Ovary (tissue), 9 donors: ENCODE data around the gene ZNF616. TPM values are rescaled to one million over a fixed set of nuclear protein-coding genes. Genes with fewer than 3 reads are reported as not detected.

Source experiments
- DNase-seq, 5 donors: peaks; one replicate each; pipeline ENCODE4 v3.0.0-alpha.2; 2019 to 2020
- H3K27ac ChIP-seq, 2 donors: fragments of 200-600 bp; one replicate each; pipeline versions ENCODE4 v1.5.1 to v1.8.0; 2019 to 2022
- H3K27me3 ChIP-seq: fragments of 200-600 bp; one replicate; pipeline ENCODE4 v1.8.0; 2022
- H3K36me3 ChIP-seq: fragments of 200-600 bp; sonication (generic); one replicate; pipeline ENCODE4 v1.5.1; 2019
- H3K4me1 ChIP-seq: one replicate; pipeline ENCODE4 v1.8.1; 2013; ENCODE audit warnings: mild to moderate bottlenecking, moderate library complexity; ENCODE audit not compliant: insufficient read depth
- H3K4me3 ChIP-seq: fragments of 200-600 bp; sonication (generic); one replicate; pipeline ENCODE4 v1.5.1; 2017
- H3K9me3 ChIP-seq, 2 donors: fragments of 200-600 bp in 1 of 2; sonication (generic) in 1 of 2; one replicate each; pipeline versions ENCODE4 v1.5.1 to v1.8.1; 2013 to 2019; ENCODE audit warnings: mild to moderate bottlenecking in 1 of 2, moderate library complexity in 1 of 2
- CTCF ChIP-seq, 3 donors: fragments of 450-650 bp in 2 of 3; fragments of 200-600 bp in 1 of 3; IDR thresholded peaks; one replicate each; pipeline versions ENCODE4 v1.5.1 to v1.8.0; 2016 to 2022; ENCODE audit warnings: antibody characterized with exemption in 3 of 3, mild to moderate bottlenecking in 1 of 3
- EP300 ChIP-seq: sonication (generic); formaldehyde crosslinking; IDR thresholded peaks from one replicate; pipeline ENCODE4 v1.6.1; 2017; ENCODE audit warnings: antibody characterized with exemption
- POLR2A ChIP-seq: fragments of 450-650 bp; IDR thresholded peaks from one replicate; pipeline ENCODE4 v1.6.1; 2017; ENCODE audit warnings: antibody characterized with exemption, mild to moderate bottlenecking, moderate library complexity
- WGBS, 3 donors: extraction: QIAGEN DNeasy Blood & Tissue Kit in 1 of 3; methylation state at CpG; one replicate each; pipeline versions ENCODE4 v1.1.5 to v1.1.7; 2013 to 2017; 5-methylcytosine and 5-hydroxymethylcytosine counted together
- intact Hi-C, 4 donors: fragments of 100-400 bp; cut with DNase I; formaldehyde crosslinking; loops; one replicate each; pipeline versions ENCODE4 v1.11.0 to v1.15.1; 2022 to 2023
- polyA plus RNA-seq, 2 donors: library from polyadenylated mRNA; stranded (reverse); fragments of 200-250 nt in 1 of 2; fragments of 350-450 nt in 1 of 2; fragmentation: Illumina TruSeq in 1 of 2; extraction: RNeasy Lipid Tissue Mini Kit (QIAGEN cat#74804) in 1 of 2; gene quantifications; one replicate each; pipeline ENCODE4 v1.2.3, GENCODE V29; 2013 to 2014
- total RNA-seq, 7 donors: library from RNA; depleted of rRNA in 2 of 7; stranded (reverse); fragments of >200 nt in 2 of 7; fragmentation: NEBNext Ultra II Directional in 3 of 7; extraction: Animal tissue kit (Norgen Biotek cat#: 25700) in 3 of 7; gene quantifications; one replicate each; pipeline versions ENCODE4 v1.1.0 to v1.2.4, GENCODE V29; 2016 to 2023
- donor health status: DM: no; HTN: no; CAD: no; lungs with moderate emphysema.
- donor health status: DM: no; HTN: no; CAD: no.
- donor health status: Bipolar disorder and iron deficiency.
- donor health status: DM: yes; HTN: yes; CAD: no.
- donor health status: DM: no; HTN: no; CAD: no.
- donor health status: DM: yes; HTN: yes; CAD: no.

Gene ZNF616
- total and polyA plus RNA-seq, 9 donors, result 4.5 to 22.3 (median 14.0) TPM

DNA sequence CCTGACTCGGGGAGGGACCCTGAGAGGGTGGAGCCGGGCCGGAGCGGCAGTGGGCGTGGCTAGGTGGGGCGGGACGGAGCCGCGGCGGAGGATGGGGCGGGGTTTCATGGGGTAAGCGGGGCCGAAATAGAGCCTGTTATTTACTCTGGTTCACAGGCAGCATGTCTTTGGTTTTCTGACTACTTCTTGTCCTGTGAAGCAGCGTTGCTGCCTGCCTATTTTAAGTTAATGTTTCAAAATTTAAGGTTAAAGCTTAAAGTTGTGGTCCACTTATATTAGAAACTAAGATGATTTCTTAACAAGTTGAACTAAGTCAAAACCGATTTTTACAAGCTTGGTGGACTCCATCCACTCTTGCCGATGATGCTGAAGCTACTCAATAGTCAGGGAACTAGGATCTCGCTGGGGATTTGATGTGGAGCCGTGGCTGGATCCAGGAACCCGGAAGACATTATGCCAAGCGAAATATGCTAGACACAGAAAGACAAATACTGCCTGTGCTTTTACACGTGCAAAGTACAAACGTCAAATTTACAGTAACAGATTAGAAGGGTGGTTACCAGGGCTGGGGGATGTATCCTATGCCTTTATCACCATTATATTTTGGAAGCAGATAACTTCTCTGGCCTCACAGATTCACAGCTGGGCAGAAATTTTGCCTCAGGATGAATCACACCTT lies 433 bp upstream of the ZNF616 start:
- Histone ChIP-seq H3K36me3 (no peaks in the 10 kb centered on the region), H3K27me3 (no peaks in the 10 kb centered on the region), H3K4me1 (no peaks in the 10 kb centered on the region), H3K9me3 (no peaks in the 10 kb centered on the region), H3K27ac (peak overlapping the region in 1 of 2 donors; percentile 85), H3K4me3 (peak overlapping the region; percentile 34)
- DNase-seq, result peak in 1 of 5 donors; percentile 29
- 2 to 4% (median 4%) methylated on average over 22 of the region's 22 CpGs for WGBS, 3 donors
- intact Hi-C loops, result no loop called here
- TF ChIP-seq CTCF (IDR thresholded peaks at IDR 0.05) (no peak), POLR2A (no peak), EP300 (no peak)

- H3K4me1 ChIP-seq, result no peaks in the 10 kb centered on the region
- peak overlapping the region; percentile 98 for H3K4me3 ChIP-seq
- DNase-seq, result no peak
- H3K27me3 ChIP-seq, result no peaks in the 10 kb centered on the region
- peak overlapping the region; percentile 58 to 85 for H3K27ac ChIP-seq
- H3K9me3 ChIP-seq, result no peaks in the 10 kb centered on the region
- 0 to 1% (median 0%) methylated on average over 7 of the region's 7 CpGs for WGBS, 3 donors
- intact Hi-C loops, result loop anchor here in 3 of 4 donors (2.0 to 10.0 kb wide), 3 partner anchors 32 to 100 kb away; partner anchors contain the start of gene ZNF836 (in 1 of the 3)
- TF ChIP-seq CTCF (IDR thresholded peaks at IDR 0.05) (no peak), EP300 (no peak), POLR2A (no peak)
- no peaks in the 10 kb centered on the region for H3K36me3 ChIP-seq
Observed at GRCh38 chr19:52138983-52139251, 821 bp downstream of the ZNF616 start.

DNA sequence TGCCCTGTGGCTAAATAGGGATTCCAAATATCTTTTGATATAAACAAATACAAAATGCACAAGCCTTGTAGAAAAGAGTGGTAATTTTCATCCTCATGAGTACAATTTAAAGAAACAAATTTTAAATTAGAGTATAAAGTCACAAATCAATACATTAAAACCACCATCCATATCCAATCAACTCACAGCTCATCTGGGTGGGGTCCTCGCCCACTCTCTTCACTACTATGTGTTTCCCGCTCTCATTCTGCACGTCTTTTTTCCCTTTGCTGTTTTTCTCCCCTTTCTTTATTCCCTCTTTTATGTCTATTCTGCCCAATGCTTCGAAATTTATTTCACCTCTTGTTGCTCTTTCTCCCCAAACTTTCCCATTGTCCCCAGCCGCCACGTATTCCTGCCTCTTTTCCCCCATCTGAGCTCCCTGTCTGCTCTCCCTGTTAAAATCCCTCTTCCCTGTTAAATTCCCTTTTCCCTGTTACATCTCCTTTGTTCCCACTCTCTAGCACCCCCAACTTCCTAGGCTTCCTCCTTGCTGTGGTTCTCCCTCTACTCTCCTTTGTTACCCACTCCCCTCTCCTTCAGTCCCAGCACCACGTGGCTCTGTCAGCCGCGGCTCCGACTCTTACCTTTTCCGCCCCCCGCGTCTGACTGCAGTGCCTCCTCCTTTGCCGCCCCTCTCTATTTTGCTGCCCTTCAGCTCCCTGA lies 1.3 kb downstream of the ZNF616 start:
- intact Hi-C loops, result loop anchor here in 3 of 4 donors (2.0 to 10.0 kb wide), 3 partner anchors 32 to 100 kb away; partner anchors contain the start of gene ZNF836 (in 1 of the 3)
- H3K36me3 ChIP-seq, result no peaks in the 10 kb centered on the region
- no peaks in the 10 kb centered on the region for H3K27me3 ChIP-seq
- peak overlapping the region; percentile 98 for H3K4me3 ChIP-seq
- no peaks in the 10 kb centered on the region for H3K4me1 ChIP-seq
- H3K27ac ChIP-seq, result peak overlapping the region; percentile 58 to 85
- TF ChIP-seq POLR2A, result no peak
- no peak for TF ChIP-seq CTCF (IDR thresholded peaks at IDR 0.05)
- no peak for TF ChIP-seq EP300
- H3K9me3 ChIP-seq, result no peaks in the 10 kb centered on the region
- WGBS, 3 donors, result 2 to 4% (median 3%) methylated on average over 14 of the region's 14 CpGs
- DNase-seq, result peak in 4 of 5 donors; percentile 18 to 51 (median 36)

- Histone ChIP-seq H3K4me3 (no peak overlapping the region), H3K9me3 (peaks cover 12 to 67% of the 10 kb centered on the region in 2 donors), H3K27me3 (no peaks in the 10 kb centered on the region), H3K4me1 (no peaks in the 10 kb centered on the region), H3K27ac (no peak overlapping the region), H3K36me3 (peaks cover 17% of the 10 kb centered on the region)
- DNase-seq, result no peak
- no peak for TF ChIP-seq CTCF (IDR thresholded peaks at IDR 0.05)
- TF ChIP-seq POLR2A, result no peak
- TF ChIP-seq EP300, result no peak
- WGBS, 3 donors, result 97 to 98% (median 98%) methylated on average over 3 of the region's 3 CpGs
- intact Hi-C loops, result no loop called here
Observed at GRCh38 chr19:52120286-52120685, 19.5 kb downstream of the ZNF616 start.
